HAP-1 (cell line): ENCODE data around the gene CCDC83.

Experiments
- DNase-seq, 2 experiments: peaks; one replicate each; pipeline ENCODE4 v3.0.0-alpha.2; 2016 to 2020; ENCODE audit warnings: low spot score in 2 of 2
- H3K27me3 ChIP-seq: fragments of 250-450 bp; sonication (Bioruptor Pico); 2 replicates; pipeline ENCODE4 v1.5.1; 2020; ENCODE audit warnings: low read depth, mild to moderate bottlenecking, moderate library complexity
- H3K36me3 ChIP-seq: fragments of 250-450 bp; sonication (Bioruptor Pico); replicated peaks from 2 replicates; pipeline ENCODE4 v1.5.1; 2020; ENCODE audit warnings: mild to moderate bottlenecking
- H3K4me1 ChIP-seq: fragments of 250-450 bp; sonication (Bioruptor Pico); 2 replicates; pipeline ENCODE4 v1.5.1; 2020; ENCODE audit warnings: mild to moderate bottlenecking
- H3K4me3 ChIP-seq: fragments of 250-450 bp; sonication (Bioruptor Pico); 2 replicates; pipeline ENCODE4 v1.5.1; 2020; ENCODE audit warnings: mild to moderate bottlenecking, moderate library complexity
- H3K9me3 ChIP-seq: fragments of 250-450 bp; sonication (Bioruptor Pico); 2 replicates; pipeline ENCODE4 v1.5.1; 2020; ENCODE audit warnings: mild to moderate bottlenecking, moderate library complexity
- in situ Hi-C: fragments of 300-500 bp; cut with MboI; formaldehyde crosslinking; loops from 3 replicates; pipeline ENCODE4 v1.14.3; 2020; ENCODE audit warnings: low sequenced_read_pairs, inconsistent platforms, mixed read lengths

The CCDC83 gene

GRCh38 chr11:85965202-85965601 is 110.0 kb downstream of the CCDC83 start:
- DNase-seq = no peak
- no peak overlapping the region for H3K4me3 ChIP-seq
- no peaks in the 10 kb centered on the region for H3K4me1 ChIP-seq
- no peaks in the 10 kb centered on the region for H3K9me3 ChIP-seq
- H3K27me3 ChIP-seq = no peaks in the 10 kb centered on the region
- in situ Hi-C loops = no loop called here
- peaks cover 19% of the 10 kb centered on the region for H3K36me3 ChIP-seq

- Histone ChIP-seq H3K36me3 (peaks cover 24% of the 10 kb centered on the region), H3K4me1 (peaks cover 3% of the 10 kb centered on the region), H3K4me3 (no peak overlapping the region), H3K9me3 (no peaks in the 10 kb centered on the region), H3K27me3 (no peaks in the 10 kb centered on the region)
- in situ Hi-C loops = no loop called here
- DNase-seq = no peak
Observed at GRCh38 chr11:85967457-85967856, 112.3 kb downstream of the CCDC83 start.
